ENCODE data around the gene MRPS5. TPM values are rescaled to one million over a fixed set of nuclear protein-coding genes. Genes with fewer than 3 reads are reported as not detected.
A peak's percentile ranks its signal among the peaks of the same experiment; 100 is the strongest.
"Not testable (repeated sequence)": the region's sequence is repeated elsewhere in the genome, so short reads cannot be mapped to it uniquely, and the experiment has no call there.

The MRPS5 gene
- total RNA-seq, 1 donor from 2014 or later = 54.0 TPM

DNA sequence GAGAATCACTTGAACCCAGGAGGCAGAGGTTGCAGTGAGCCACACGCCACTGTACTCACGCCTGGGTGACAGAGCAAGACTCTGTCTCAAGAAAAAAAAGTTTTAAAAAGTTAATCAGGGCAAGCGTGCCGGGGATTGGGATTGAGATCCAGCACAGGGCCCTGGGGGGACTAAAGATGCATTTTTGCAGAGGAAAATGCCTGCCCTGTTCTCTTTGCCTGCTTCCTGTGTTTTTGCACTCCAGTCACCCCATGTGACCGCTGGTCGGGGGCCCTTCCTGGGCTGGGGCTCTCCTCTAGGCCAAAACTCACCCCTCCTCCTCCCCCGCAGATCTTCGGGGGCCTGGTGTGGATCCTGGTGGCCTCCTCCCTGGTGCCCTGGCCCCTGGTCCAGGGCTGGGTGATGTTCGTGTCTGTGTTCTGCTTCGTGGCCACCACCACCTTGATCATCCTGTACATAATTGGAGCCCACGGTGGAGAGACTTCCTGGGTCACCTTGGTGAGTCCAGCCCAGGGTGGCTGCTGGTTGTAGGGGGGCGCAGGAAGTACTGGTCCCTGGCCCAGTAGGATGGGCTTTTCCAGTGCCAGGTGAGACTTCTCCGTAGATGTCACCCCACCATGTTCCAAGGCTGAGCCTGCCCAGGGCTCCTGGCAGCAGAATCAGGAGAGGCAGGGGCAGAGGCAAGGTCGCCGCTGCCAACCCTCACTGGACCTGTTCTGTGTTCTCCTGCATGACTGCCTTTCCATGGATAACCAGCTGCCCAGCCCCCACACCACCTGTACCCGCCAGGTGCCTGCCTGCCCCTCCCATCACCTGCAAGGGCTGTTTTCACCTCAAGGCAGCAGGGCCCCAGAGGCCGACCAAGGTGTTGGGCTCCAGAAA, 73.7 kb downstream of the MRPS5 start:
- no peak for DNase-seq (ENCODE audit: low spot score)

DNA sequence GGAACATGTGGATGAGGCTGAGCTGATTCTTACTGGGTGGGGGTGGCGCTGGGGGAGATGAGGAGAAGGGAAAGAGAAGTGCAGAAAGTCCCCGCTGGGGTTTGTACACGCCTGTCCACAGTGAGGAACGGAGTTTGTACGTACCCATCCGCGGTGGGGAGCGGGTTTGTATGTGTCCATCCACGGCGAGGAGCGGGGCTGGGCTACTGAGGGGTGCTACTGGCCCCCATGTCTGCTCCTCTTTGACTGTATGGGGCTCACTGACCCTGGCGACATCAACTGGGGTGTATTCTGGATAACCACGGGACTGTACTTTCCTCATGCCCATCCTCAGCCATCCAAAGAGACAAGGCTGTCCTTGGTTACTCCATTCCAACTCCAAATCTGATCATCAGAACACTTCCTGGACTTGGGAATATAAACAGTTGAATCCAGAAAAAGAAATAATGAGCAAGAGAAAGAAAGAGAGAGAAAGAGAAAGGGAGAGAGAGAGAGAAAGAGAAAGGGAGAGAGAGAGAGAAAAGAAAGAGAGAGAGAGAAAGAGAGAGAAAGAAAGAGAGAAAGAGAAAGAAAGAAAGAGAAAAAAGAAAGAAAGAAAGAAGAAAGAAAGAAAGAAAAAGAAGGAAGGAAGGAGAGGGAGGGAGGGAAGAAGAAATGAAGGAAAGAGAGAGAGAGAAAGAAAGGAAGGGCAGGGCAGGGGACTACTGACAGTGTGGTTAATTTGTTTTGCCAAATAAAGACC, 75.1 kb downstream of the MRPS5 start:
- DNase-seq (ENCODE audit: low spot score) = no peak

DNA sequence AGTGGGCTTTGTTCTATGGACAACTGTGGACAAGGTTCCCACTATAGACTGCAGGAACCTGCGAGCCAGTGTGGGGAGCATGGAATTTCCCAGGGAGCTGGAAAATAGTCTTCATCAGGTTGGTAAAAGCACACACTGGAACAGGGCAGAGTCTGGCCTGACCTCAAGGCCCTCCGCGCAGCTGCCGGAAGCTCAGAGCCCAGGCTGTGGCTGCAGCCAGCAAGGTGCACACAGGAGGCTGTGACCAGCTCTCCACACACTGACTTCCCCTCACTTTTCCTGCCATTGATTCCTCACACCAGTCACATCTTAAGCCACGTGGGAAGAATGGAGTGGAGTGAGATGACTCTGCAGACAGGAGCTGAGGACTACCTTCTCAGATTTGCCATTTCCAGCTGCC, 77.0 kb downstream of the MRPS5 start:
- no peak for DNase-seq (ENCODE audit: low spot score)

- peak; percentile 63 for DNase-seq (ENCODE audit: low spot score)
Observed at GRCh38 chr2:95043300-95044093, 78.1 kb downstream of the MRPS5 start.

DNA sequence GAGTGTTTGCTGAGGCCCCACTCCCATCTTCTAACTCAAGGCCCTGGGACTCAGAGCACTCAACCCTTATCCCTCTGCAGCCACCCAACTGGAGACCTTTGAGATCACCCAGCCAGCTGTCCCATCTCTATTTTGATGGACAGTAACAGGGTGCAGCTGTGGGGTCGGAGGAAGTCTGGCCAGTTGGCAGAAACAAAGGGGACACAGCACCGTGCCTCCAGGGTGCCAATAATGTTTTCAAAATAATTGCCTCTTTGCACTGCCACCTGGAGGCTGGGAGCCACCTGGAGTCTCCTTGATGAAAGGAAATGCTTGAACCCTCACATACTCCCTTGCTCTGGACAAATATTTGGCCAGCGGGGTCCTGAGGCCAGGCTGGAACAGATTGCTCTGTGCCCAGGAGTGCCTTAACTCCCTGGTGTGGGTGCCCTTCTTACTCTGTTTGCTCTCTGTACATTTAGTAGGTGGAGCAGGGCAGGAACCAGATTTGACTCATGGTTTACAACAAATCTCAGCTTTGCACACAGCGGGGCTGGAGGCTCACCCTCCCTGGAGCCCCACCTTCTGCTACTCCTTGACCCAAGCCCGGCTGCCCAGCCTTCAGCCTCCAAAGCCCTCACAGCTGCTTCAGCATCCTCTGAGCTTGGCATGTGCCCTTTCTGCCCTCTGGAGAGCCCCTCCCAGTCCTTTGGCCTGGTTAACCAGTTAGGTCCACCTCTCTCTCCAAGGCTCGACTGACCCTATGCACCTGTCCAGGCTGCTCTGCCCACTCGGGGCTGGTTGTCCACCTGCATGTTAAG, 78.9 kb downstream of the MRPS5 start:
- DNase-seq (ENCODE audit: low spot score) = no peak

- DNase-seq (ENCODE audit: low spot score) = no peak
Observed at GRCh38 chr2:95041824-95042442, 79.7 kb downstream of the MRPS5 start.

DNA sequence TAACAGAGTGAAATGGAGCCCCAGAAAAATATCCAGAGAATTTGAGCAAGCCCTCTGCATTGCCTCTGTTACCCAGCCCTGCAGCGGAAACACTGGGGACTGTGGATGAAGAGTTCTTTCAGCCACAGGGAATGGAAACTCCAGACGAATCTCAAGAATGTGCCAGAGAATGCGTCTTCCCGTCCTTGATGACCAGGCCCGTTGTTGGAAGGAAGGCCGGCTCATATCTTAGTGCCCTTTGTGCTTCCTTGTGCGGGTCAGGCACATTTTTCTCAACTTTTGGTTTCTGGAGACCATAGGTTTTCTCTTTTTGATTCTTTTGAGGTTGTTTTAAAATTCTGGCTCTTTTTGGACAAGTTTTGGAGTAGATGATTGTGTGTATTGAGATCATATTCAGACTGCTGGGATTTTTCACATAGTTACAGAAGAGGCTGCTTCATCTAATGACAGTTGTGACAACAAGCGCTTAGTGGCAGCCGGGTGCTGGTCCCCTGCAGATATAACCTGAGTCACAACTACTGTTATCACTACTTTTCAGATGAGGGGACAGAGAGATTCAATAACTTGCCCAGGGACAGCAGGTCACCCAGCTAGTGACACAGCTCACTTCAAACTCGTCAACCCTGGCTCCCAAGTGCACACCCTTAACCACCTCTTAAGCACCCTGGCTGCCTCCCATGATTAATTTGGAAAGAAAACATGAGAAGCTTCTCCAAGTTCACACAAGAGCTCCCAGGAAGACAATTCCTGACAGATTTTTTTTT, 80.4 kb downstream of the MRPS5 start:
- no peak for DNase-seq (ENCODE audit: low spot score)

DNA sequence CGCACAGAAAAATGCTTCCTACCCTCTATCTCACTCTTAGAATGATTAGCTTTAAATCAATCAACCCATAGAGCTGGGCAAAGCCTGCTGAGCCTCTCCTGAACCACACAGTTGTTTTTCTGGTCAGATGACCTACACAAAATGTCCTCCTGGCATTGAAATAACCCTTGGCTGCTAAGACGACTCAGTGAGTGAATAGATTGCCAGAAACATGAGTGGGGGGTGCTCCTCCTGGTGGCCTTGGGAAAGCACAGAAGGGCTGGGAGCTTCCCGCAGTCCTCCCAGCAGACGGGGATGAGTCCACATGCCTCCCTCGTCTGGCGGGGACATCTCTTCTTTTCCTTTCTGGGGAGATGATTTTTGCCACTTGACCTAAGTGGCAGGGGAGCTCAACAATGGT, 81.2 kb downstream of the MRPS5 start:
- no peak for DNase-seq (ENCODE audit: low spot score)

- DNase-seq (ENCODE audit: low spot score) = no peak
Observed at GRCh38 chr2:95039978-95040377, 81.6 kb downstream of the MRPS5 start.

DNA sequence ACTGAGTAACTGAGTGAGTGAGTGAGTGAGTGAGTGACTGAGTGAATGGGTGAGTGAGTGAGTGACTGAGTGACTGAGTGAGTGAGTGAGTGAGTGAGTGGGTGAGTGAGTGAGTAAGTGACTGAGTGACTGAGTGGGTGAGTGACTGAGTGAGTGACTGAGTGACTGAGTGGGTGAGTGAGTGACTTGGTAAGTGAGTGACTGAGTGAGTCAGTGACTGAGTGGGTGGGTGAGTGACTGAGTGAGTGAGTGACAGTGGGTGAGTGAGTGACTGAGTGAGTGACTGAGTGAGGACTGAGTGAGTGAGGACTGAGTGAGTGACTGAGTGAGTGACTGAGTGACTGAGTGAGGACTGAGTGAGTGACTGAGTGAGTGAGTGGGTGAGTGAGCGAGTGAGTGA, 82.2 kb downstream of the MRPS5 start:
- DNase-seq (ENCODE audit: low spot score) = no peak

GRCh38 chr2:95038635-95039298, 82.8 kb downstream of the MRPS5 start:
- no peak for DNase-seq (ENCODE audit: low spot score)

DNA sequence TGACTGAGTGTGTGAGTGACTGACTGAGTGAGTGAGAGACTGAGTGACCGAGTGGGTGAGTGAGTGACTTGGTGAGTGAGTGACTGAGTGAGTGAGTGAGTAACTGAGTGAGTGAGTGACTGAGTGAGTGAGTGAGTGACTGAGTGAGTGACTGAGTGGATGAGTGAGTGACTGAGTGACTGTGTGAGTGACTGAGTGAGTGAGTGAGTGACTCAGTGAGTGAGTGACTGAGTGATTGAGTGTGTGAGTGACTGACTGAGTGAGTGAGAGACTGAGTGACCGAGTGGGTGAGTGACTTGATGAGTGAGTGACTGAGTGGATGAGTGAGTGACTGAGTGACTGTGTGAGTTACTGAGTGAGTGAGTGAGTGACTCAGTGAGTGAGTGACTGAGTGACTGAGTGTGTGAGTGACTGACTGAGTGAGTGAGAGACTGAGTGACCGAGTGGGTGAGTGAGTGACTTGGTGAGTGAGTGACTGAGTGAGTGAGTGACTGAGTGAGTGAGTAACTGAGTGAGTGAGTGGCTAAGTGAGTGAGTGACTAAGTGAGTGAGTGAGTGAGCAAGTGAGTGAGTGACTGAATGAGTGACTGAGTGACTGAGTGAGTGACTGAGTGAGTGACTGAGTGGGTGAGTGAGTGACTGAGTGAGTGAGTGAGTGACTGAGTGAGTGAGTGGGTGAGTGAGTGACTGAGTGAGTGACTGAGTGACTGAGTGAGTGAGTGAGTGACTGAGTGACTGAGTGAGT, 83.6 kb downstream of the MRPS5 start:
- DNase-seq (ENCODE audit: low spot score) = not testable (repeated sequence)

- no peak for DNase-seq (ENCODE audit: low spot score)
Observed at GRCh38 chr2:95037384-95037839, 84.2 kb downstream of the MRPS5 start.

- DNase-seq (ENCODE audit: low spot score) = no peak
Observed at GRCh38 chr2:95036596-95037383, 84.8 kb downstream of the MRPS5 start.

All from mucosa of gallbladder (tissue), 1 donor.